Lower leg skin (tissue), 4 donors: Measurements from ENCODE around the gene NOP9. TPM values are rescaled to one million over a fixed set of nuclear protein-coding genes. Genes with fewer than 3 reads are reported as not detected.

ENCODE experiments used
- DNase-seq, 2 donors: peaks; one replicate each; pipeline ENCODE4 v3.0.0-alpha.2; 2019; ENCODE audit warnings: low spot score in 2 of 2
- H3K4me3 ChIP-seq: fragments of 200-600 bp; sonication (generic); 2 replicates; pipeline ENCODE4 v1.5.1; 2017; ENCODE audit warnings: mild to moderate bottlenecking, low read depth; ENCODE audit not compliant: poor library complexity, severe bottlenecking
- POLR2A ChIP-seq, 2 donors: fragments of 450-650 bp; IDR thresholded peaks; one replicate each; pipeline ENCODE4 v1.6.1; 2016 to 2017; ENCODE audit warnings: antibody characterized with exemption in 2 of 2, mild to moderate bottlenecking in 1 of 2, moderate library complexity in 1 of 2
- WGBS, 2 donors: methylation state at CpG; one replicate each; pipeline ENCODE4 v1.1.5; 2018; 5-methylcytosine and 5-hydroxymethylcytosine counted together
- intact Hi-C: fragments of 100-400 bp; cut with DNase I; formaldehyde crosslinking; loops from one replicate; pipeline ENCODE4 v1.15.0; 2023; ENCODE audit warnings: low total_unique reads
- total RNA-seq, 4 donors: library from RNA; depleted of rRNA; stranded (reverse); fragments of >200 nt; gene quantifications; one replicate each; pipeline ENCODE4 v1.1.0, GENCODE V29; 2016
- TF ChIP-seq, protein P1 (sequence below), 3 donors: fragments of 450-650 bp; IDR thresholded peaks; one replicate each; pipeline ENCODE4 v1.5.1; 2016; ENCODE audit warnings: antibody characterized with exemption in 3 of 3, mild to moderate bottlenecking in 3 of 3, moderate library complexity in 2 of 3

The NOP9 gene
- total RNA-seq, 4 donors from 2014 or later = 13.8 to 20.4 (median 17.6) TPM

DNA sequence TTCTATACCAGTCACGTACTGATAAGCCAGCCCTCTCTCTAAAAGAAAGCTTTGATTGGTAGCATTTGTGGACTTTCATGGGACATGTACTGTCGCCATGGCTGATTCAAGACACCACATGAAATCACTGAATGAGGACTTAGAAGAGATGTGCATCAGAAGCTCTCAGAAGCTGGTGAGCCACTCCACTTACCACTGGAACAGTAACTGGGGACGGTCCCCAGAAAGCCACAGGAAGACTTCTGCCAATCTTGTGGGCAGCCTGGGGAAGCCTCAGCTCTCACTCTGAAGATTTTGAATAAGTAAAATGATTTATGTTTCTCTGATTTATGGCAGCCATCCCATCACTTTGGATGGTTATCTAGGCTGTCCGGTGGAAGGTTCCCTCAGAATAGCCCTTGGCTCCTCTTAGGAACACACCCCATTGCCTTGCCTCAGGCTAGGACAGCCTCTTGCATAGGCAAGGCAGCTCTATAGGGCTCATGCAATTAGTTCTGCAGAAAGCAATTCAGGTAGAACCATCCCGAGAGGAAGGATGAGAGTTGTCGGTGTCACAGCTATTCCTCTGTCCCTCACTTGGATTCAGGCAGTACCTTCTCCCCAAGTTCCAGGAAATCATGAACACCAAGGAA, 9.9 kb upstream of the NOP9 start:
- intact Hi-C loops = no loop called here
- no peak overlapping the region for H3K4me3 ChIP-seq
- TF ChIP-seq, protein P1, sequence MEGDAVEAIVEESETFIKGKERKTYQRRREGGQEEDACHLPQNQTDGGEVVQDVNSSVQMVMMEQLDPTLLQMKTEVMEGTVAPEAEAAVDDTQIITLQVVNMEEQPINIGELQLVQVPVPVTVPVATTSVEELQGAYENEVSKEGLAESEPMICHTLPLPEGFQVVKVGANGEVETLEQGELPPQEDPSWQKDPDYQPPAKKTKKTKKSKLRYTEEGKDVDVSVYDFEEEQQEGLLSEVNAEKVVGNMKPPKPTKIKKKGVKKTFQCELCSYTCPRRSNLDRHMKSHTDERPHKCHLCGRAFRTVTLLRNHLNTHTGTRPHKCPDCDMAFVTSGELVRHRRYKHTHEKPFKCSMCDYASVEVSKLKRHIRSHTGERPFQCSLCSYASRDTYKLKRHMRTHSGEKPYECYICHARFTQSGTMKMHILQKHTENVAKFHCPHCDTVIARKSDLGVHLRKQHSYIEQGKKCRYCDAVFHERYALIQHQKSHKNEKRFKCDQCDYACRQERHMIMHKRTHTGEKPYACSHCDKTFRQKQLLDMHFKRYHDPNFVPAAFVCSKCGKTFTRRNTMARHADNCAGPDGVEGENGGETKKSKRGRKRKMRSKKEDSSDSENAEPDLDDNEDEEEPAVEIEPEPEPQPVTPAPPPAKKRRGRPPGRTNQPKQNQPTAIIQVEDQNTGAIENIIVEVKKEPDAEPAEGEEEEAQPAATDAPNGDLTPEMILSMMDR (IDR thresholded peaks at IDR 0.05) = no peak
- TF ChIP-seq POLR2A (IDR thresholded peaks at IDR 0.05) = no peak
- WGBS, 2 donors = 73 to 87% methylated on average over 6 of the region's 6 CpGs
- DNase-seq = no peak

DNA sequence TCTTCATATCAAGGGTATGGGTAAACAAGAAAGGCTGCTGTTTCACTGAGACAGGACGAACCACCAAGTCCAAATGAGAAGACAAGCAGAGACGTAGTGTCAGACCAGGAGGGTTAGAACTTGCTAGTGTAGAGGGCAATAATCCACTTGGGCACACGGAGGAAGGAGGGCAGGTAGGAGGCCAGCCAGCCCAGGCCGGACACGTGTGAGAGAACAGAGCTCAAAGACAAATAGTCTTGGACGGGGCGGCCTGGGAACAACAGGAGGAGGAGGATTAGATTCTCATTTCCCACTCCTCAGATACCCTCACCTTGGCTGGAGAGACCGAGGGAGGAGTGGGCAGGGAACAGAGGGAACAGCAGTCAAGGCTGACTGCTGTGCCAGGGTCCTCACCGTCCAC, 8.9 kb upstream of the NOP9 start:
- WGBS, 2 donors = 77 to 91% methylated on average over 9 of the region's 9 CpGs
- no peak overlapping the region for H3K4me3 ChIP-seq
- DNase-seq = no peak
- TF ChIP-seq, protein P1 (IDR thresholded peaks at IDR 0.05) = no peak
- no peak for TF ChIP-seq POLR2A (IDR thresholded peaks at IDR 0.05)
- intact Hi-C loops = no loop called here

DNA sequence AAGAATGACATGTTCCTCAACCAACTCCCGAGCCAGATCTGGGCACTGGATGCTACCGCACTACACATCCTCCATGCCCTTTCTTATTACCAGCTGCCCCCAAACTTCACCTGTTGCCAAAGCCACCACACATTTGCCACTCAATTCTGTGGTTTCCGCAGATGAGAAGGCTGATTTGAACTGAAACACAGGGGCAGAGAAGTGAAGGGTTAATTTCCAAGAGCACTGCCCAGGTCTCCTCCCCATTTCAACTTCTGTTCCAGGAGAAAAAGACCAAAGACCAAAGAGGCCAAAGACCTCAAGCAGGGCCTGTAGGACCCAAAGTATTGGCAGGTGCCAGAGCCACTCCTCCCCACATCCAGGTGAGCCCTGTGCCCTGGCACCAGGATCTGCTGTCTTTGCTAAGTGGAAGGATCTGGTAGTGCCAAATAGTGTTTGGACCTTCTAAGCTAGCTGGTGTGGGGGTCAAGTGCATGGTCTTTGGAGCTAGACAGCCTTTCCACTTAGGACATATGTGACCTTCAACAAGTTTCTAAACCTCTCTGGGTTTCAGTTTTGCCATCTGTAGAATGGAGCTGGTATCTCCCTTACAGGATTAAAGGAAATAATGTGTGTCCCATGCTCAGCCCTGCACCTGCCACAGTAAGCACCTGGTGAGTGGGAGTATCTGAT, 8.1 kb upstream of the NOP9 start:
- DNase-seq = no peak
- intact Hi-C loops = no loop called here
- TF ChIP-seq, protein P1 (IDR thresholded peaks at IDR 0.05) = no peak
- TF ChIP-seq POLR2A (IDR thresholded peaks at IDR 0.05) = no peak
- WGBS, 2 donors = 84 to 93% methylated on average over 3 of the region's 3 CpGs
- H3K4me3 ChIP-seq = no peak overlapping the region

DNA sequence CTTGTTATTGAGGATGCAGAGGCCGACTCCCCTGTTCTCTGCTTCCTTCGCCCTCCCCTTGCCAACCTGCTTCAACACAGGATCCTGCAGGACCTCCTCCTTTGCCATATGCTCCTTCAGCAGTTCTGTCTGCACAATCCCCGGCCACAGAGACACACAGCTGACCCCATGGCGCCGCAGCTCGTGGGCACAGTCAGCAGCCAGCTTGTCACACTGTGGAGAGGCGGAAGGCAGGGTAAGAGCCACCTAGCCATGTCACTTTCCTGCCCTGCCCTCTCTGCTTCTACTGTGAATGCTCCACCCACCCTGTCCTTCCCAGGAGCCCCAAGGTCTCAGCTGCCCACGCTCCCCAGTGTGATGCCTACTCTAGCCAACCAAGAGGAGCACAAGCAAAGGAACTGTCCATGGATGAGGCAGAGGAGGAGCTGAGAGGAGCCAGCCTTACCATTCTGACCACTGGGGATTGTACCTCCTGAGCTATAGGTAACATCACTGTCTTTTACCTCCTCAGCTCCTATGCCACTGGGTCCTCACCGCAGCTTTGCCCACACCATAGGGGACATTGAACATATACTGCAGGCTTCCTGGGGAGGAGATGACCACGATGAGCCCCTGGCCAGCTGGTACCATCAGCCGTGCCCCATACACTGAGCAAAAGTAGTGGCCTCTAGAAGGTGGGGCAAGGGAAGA, 7.4 kb upstream of the NOP9 start:
- intact Hi-C loops = no loop called here
- DNase-seq = no peak
- no peak for TF ChIP-seq POLR2A (IDR thresholded peaks at IDR 0.05)
- TF ChIP-seq, protein P1 (IDR thresholded peaks at IDR 0.05) = no peak
- no peak overlapping the region for H3K4me3 ChIP-seq
- 91 to 93% methylated on average over 11 of the region's 11 CpGs for WGBS, 2 donors

DNA sequence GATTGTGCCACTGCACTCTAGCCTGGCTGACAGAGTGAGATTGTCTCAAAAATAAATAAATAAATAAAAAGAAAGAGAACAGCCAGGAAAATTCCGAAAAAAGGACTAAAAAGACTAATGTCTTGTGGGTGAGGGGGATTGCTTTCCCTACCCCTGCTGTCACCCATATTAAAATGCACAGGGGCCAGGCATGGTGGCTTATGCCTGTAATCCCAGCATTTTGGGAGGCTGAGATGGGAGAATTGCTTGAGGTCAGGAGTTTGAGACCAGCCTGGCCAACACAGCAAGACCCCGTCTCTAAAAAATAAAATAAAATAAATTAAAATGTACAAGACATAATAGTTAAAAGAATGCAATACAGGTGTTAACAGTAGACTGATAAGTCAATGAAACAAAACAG, 6.1 kb upstream of the NOP9 start:
- WGBS, 2 donors = 92 to 94% methylated on average over 2 of the region's 2 CpGs
- no peak for DNase-seq
- H3K4me3 ChIP-seq = no peak overlapping the region
- intact Hi-C loops = no loop called here
- TF ChIP-seq, protein P1 (IDR thresholded peaks at IDR 0.05) = no peak
- no peak for TF ChIP-seq POLR2A (IDR thresholded peaks at IDR 0.05)
